Measurements from ENCODE around the gene SNX32.

Gene SNX32

DNA sequence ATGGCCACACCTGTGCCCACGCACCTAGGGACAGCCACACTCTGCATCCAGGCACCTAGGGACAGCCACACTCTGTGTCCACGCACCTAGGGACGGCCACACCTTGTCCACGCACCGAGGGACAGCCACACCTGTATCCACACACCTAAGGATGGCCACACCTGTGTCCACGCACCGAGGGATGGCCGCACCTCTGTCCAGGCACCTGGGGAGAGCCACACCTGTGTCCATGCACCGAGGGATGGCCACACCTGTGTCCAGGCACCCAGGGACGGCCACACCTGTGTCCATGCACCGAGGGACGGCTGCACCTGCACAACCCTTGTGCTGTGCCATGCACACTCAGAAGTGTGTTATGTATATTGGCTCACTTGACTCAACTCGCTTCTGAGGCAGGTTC lies 36.1 kb upstream of the SNX32 start:
- DNase-seq, result no peak

DNA sequence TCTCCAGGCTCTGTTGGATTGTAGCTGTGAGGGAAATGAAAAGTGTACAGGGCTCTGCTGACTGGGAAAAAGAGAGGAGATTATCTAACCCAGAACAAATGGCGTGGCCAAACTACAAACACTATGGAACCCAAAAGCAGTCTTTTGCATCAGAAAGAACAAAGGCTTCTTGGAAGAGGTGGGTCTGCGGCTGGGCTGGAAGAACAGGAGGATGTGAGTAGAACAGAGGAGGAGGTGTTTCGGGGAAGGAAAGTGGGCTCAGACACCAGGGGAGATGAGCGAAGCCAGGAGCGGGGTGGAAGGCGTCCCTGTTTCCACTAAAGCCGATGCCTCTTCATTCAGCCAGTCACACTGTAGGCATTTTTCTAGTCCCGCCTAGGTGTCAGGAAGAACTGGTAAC lies 34.9 kb upstream of the SNX32 start:
- no peak for DNase-seq

DNA sequence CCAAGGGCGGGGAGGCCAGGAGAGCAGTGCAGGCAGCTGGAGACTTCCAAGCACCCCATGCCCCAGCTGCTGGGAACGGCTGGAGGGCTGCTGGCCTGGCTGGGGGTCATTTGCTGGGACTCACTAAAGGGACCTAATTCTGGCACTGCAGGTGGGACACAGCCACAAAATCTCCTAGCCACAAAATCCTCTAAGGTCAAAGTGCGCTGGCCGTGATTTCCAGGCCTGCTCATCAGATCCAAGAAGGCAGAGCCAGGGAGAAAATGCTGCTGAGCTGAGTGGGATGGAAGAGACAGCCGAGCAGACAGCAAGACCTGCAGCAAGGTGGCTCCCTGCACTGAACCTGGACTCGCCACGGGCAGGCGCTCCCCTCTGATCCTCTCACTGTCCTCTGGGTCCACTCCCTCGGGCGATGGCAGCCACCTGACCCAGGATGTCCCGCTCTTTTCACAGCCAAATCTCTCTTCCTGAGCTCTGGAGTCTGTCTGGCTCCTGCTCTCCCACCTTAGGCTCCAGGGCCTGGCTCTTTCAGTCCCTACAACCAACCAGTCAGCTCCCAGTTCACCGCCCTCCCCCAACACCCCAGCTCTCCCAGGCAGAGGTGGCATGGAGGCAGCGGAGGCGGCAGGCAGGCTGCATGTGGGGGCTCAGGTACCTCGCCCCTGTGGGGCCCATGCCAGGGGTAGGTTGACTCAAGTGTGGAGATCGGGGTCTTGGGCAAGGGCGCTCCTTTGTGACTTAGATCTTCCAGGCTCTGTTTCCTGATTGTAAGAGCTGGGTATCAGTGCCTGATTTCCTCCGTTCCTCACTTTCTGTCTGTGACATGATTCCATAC lies 32.4 kb upstream of the SNX32 start:
- DNase-seq, result no peak

DNA sequence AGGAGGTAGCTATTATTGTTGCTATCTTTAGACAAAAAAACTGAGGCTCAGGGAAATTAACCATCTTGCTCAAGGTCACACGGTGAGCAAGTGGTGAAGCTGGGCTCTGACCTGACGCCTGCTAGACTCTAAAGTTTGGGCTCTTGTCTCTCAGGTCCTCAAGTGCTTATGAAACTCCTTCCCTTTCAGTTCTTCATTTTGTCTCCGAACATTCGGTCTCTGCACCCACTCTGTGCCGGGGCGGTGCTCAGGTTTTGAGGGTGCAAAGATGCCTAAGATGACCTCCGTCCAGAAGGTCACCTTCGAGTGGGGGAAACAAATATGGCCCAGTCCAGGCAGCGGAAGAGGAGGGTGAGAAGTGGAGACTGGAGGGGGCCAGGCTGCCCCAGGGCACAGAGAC lies 30.9 kb upstream of the SNX32 start:
- DNase-seq, result no peak

DNA sequence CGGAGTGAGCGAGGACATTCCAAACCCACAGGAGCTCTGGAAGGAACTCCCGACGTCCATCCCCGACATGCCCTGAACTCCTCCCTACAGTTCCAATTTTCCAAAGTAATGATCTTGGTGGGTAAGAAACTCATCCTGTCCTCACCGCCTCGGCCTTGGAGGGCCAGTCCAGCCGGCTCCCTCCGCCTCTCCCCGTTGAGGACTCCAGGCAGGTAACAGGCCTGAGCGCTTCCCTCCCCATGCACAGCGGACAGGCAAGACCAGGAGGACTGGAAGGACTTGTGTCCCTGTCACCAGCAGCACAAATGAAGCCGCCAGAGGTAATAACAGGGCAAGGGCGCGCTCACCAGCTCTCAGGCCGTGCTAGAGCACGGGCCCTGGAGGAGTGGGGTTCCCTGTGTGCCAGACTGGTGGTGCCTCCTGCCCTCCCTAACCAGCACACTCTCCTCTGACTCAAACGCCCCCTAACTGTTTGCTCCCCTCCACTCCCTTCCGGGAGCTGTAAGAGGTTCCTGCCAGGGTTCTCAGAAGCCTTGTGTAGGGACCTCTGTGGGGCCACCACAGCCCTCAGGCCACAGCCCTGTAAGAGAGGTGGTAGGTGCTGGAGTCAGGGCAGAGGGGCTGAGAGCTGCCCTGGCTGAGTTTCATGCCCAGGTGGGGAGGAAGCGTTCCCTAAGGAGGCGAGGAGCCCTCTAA lies 29.8 kb upstream of the SNX32 start:
- DNase-seq, result no peak

DNA sequence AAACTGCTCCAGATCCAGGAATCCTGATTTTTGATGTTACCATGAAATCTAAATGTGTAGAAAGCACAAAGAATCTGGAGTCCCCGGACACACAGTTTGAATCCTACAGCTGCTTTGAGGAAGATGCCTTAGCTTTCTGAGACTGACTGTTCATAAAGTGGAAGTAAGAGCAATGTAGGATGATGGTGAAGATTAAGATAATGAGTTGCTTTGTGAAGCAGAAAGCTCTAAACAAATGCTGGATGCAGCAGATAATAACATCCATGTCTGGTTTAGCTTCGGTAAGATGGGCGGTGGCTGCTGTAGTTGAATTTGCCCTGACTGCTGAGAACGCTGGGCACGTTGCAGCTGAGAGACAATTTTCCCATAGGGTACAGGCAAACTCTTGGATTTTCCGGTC lies 26.8 kb upstream of the SNX32 start:
- DNase-seq, result no peak

DNA sequence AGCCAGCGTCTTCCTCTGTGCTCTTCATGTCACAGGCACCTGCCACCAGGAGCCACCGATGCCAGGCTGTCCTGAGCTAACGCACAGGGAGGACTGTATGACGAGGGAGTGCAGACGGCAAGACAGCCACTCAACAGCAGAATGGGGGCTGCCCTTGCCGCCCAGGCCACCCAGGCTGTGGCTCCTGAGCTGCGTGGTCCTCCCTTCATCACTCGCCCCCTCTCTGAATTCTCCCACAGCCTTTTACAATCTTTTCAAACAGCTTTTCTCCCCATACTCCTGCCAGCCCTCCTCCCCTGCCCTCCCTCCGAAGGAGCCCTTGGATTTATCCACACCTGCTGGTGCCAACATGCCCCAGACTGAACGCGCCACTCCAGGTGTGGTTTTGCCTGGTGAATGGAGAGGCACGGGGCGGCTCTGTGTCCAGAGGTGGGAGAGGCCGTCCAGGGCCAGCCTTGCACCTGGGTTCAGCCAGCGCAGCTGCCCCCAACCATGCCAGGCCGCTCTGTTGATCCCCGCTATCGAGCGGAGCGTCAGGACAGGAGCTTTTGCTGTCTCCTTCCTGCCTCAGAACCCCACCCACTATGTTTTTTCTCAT lies 24.9 kb upstream of the SNX32 start:
- no peak for DNase-seq

DNA sequence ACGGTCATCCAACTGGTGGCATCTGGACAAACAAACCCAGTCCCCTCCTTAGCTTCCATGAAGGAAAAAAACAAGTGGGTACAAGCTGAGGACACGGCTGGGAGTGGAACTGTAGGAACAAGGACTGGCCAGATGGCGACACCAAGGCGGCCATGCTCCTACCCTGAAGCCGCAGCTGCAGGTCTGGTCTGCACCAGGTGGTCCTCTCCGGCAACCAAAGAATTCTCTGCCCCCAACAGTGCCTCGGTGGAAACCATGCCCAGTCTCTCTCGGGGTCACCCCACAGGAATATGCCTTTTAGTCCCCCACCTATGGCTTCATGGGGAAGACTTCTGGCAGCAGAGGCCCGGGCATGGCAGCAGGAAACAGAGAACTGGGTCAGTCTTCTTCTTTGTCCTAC lies 24.3 kb upstream of the SNX32 start:
- DNase-seq, result no peak

DNA sequence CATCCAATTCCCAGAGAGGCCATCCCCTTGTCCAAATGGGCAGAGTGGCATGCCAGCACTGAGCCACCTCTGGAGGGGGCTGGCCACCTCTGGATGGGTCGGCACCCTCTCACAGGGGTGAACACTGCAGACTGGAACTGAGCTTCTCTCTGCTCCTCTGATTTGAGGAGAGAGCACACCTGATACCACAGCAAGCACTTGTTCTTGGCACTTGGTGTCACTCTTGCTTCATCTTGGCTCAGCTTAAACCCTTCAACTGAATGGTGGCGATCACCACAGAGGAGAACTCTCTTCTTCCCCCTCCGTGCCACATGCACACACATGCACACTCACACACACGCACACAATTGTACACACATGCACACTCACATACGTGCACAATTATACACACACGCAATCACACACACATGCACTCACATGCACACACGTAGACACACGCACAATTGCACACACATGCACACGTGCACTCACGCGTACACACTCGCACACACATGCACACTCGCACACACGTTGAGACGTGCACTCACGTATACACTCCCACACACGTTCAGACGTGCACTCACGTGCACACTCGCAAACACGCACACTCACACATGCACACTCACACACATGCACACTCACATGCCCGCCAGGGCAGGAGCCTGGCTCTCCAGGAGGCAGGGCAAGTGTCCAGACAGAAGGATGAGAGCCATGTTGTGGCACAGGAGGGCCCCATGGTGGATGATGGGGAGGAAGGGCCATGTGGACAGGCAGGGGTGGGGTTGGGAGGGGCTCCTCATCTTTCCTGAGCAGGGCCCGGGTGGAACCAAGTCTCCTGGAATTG lies 23.5 kb upstream of the SNX32 start:
- DNase-seq, result no peak

DNA sequence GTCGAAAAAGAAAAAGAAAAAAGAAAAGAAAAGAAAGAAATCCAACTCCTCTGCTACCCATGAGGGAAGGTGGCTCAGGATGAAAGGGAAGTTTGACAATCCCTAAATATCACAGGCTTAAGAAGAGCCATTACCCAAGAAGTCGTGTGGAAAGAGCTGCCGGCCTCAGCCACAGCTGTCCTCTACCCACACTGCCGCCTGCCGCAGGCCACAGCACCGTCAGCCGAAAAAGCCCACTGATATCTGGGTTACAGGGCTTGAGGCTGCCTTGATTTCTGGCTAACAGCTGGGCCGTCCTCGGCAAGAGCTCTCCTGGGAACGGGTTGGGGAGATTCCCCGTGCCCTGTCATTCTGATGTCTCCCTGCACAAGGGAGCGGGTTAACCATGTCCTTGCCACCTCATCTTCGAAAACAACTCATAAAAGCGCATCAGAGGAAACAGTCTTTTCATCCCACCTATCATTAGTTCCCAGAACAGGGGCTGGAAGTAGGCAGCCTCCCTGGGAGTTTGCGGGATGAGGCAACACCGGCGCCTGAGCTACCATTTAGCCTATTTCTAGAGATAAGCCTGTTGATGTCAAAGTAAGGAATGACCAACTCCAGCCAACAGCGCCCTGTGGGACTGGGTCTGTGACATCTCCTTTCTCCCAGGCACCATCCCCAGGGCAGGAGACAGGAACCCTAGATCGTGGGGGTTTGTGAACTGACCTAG lies 21.8 kb upstream of the SNX32 start:
- no peak for DNase-seq

DNA sequence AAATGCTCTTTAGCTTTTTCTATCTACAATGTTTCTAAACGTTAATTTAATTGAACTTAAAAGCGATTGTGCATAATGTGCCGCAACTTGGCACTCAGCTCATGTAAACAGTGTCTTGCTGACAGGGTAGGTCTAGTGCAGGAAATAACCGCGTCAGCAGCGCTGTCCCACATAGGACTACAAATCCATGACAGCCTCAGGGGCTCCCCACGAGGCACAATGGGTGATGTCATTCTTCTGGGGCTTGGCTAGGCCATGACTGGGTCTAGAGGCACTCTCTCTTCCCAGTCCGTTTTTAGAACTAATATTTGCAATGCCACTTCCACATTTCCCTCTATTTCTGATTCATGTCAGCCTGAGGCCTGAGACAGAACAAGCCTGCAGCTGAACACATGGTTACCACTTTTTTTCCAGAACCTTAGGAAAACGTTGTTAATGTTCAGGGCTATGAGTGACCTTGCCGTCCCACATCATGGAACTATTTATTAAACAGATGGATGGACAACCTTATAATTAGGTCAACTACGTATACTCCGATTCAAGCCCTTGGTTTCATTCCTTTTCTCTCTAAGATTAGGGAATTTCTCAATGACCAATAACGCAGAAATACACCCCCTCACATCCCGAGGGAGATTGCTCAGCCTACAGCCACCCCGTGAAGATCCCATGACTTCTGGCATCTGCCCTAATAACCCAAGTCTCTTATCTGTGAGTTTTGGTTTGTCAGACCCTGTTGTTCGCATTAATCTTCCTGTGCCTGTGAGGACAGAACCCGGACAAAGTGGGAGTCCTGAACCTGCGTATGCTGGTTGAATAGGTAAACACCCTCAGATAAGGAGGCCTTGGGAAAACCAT lies 19.4 kb upstream of the SNX32 start:
- peak; percentile 53 for DNase-seq

DNA sequence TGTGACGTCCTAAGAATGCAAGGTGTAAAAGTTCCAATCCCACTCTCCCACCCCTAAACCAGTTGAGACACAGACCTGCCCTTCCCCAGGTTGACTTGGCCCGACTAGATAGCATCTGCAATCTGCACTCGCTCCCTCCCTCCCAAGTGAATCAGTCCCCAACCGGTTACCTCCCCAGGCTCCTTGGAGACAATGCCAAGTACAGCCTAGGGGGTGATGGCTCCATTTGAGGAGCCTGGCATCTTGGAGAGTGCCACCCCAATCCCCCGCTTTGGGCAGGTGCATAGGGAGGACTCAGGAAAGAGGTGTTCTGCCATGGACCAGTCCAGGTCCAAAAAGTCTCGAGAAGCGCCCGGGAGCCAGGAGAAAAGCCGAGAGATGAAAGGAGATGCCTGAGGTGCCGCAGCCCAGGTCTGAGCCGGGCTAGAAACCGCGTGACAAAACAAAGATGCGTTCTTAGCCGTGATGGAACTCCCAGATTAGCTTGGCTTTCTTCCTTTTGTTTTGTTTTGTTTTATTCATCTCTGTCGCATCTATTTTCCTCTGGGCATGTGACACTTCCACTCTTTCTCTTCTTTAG lies 18.7 kb upstream of the SNX32 start:
- DNase-seq, result no peak

DNA sequence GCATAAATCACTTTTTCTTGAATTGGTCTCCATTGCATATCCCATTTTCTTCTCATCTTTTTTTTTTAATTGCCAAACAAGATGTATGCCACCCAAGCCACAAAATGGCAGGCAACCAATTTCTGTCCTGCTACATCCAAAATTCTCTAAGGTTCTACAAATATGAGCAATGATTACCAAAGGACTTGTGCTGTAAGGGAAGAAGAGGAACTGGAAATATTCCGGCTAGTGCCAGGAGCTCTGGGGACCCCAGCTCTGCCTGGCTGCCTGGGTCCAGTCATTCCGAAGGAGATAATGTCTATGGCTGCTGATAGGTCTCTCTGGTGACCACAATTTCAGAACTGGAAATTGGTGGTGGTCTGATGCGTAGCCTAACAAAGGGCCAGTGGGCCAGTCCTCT lies 17.1 kb upstream of the SNX32 start:
- no peak for DNase-seq

DNA sequence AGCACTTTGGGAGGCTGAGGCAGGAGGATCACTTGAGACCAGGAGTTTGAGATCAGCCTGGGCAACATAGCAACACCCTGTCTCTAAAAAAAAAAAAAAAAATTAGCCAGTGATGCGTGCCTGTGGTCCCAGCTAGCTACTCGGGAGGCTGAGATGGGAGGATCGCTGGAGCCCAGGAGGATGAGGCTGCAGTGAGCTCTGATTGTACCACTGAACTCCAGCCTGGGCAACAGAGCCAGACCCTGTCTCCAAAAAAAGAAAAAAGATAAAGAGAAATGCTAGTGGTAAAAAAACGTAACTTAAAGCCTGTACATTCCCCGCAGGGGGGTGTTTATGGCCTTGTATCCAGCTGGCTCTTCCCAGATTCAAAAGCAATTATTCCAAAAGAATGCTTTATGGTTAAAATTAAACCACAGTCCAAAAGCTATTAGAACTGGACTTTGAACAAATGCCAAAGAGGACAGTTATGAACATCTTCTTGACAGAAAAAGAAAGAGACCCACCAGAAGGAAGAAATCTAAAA lies 16.4 kb upstream of the SNX32 start:
- no peak for DNase-seq

DNA sequence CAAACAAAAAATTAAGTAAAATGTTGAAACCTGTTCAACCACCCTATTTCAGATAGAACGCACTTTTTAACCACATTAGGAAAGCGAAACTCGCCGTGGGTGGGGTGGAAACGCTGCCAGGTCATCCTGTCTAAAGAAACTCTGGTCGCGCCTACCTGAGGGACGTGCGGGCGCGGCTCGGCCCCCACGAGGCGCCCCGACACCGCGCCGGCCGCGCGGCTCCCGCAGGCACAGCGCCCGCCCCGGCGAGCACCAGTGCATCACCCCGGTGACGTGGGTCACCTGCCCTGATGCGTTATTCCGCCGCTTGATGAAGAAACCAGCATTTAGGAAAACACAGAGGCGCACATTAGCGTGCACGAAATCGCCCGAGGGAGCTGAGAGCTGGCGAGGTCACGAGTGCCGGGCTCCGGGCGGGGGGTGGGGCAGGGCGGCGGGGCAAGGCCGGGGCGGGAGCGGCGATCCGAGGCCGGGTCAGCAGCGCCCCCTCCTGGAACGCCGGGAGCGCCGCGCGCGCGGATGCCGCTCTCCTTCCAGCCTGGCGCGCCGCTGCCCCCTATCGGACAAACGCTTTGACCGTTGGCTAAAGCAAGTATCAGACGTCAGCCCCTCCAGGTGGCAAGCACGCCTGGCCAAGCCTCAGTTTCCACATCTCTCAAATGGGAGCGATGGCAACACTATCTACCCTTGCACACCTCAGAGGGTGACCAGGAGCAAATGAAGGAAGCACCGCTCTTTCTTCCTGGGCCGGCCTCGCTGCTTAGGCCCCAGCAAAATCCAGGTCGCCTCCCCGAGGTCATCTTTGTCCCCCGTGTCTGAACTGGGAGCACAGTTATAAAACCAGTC lies 15.7 kb upstream of the SNX32 start:
- DNase-seq, result peak; percentile 88

DNA sequence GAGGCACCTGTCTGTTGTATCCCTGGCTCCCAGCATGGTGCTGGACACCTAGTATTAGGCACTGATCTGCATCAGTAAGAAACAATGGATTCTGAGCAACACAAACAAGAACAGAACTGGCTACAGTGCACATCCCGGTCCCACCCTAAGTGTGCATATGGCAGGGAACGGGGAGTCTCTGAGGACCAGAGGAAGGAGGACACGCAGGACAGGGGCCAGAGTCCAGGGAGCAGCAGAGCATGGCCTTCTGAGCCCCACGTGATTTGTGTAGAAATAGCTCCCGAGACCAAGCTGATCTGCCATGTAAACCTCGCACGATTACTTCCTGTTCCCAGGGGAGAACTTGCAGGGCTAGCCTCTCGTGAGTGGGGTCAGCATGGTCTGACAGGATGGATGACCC lies 12.7 kb upstream of the SNX32 start:
- DNase-seq, result no peak

DNA sequence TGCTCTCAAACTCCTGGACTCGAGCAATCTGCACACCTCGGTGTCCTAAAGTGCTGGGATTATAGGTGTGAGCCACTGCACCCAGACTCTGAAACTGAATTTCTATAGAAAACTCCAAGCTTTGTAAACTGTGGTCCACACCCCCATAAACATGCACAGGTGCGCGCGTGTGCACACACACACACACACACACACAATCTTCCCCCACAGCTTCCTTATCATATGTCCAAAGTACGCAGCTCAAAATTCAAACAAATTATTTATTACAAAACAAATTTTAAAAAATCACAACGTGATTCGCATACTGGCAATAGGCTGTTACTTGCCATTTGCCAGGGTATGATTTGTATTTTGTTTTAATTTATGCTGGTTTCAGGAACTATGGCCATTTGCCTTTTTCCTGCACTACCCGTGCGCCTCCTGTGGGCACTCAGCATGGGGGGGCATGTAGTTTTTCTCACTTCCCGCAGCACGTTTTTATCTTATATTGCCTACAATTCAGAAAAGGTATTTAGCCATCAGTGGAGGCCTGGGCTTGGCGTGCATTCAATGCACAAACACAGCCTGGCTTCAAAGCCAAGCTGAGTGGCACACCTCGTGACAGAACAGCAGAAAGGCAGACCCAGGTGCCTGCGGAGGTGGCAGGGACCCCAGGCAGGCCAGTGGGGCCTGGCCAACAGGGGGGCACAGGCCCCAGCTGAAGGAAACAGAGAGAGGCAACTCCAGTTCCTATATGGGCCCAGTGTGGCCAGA lies 10.8 kb upstream of the SNX32 start:
- DNase-seq, result no peak

DNA sequence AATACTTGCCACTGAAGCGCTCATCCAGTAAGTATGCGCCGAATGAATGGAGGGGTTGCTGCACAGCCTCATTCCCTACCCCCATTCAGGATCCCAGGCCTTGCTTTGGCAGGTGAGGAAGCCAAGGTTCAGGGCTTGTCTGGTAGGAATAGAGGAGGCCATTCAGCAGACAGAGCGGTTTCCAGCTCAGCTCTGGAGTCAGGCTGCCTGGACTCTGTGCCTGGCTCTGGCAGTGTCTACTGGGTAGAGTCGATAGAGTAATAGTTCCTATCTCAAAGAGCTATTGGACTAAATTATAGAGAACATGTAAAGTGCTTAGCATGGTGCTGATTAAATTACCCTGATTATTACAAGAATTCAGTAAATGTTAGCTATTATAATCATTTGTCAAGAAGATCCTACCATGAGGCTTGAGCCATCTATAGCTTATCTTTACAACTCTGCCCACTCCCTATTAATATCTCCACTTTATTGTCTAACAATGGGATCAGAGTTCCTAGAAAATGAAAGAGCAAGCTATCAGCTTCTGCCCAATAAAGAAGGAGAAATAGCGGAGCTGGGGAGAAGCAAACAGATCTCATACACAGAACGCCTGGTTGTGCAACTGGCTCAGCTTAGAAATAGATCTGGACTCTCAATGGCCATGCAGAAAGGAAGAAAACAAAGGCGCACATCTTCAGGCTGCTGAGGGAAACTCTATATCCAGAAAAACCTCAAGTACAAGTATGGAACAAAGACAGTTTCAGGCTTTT lies 6.6 kb upstream of the SNX32 start:
- no peak for DNase-seq

DNA sequence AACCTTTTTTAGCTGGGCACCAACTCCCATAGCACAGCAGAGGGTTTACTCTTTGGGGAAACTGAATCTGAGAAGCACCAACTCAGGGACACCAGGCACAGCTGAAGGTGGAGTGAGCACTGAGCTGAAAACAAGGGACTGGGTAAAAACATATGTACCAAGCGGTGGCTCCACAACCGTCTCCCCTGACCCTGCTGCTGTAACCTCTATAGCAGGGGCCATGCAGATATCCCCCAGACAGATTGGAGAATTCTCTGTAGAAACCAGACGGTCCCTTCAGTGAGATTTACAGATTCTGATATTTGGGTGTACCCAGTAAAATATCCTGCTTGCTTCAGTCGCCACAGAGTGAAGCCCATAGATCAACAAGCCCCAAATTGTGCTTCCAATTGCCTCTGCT lies 4.3 kb upstream of the SNX32 start:
- no peak for DNase-seq
